Gastroesophageal sphincter (tissue), 2 donors: ENCODE data around the gene TRIP12.

Experiments
- EP300 ChIP-seq: sonication (generic); formaldehyde crosslinking; IDR thresholded peaks from one replicate; pipeline ENCODE4 v1.6.1; 2017; ENCODE audit warnings: antibody characterized with exemption, mild to moderate bottlenecking
- POLR2AphosphoS5 ChIP-seq: sonication (generic); formaldehyde crosslinking; IDR thresholded peaks from one replicate; pipeline ENCODE4 v1.6.1; 2017; ENCODE audit warnings: antibody characterized with exemption

- TF ChIP-seq POLR2AphosphoS5 (no peak), EP300 (no peak)
Measured at GRCh38 chr2:229860334-229860733, 61.5 kb downstream of the TRIP12 start.
